Subcutaneous adipose tissue (tissue), 4 donors: ENCODE measurements around the gene ARSB. TPM values are rescaled to one million over a fixed set of nuclear protein-coding genes. Genes with fewer than 3 reads are reported as not detected.

Source experiments
- CTCF ChIP-seq: fragments of 450-650 bp; IDR thresholded peaks from one replicate; pipeline ENCODE4 v1.5.1; 2016; ENCODE audit warnings: low read depth, mild to moderate bottlenecking, control low read depth, antibody characterized with exemption, moderate library complexity
- total RNA-seq, 4 donors: library from RNA; depleted of rRNA; stranded (reverse); fragments of >200 nt; gene quantifications; one replicate each; pipeline ENCODE4 v1.1.0, GENCODE V29; 2016

The ARSB gene
- total RNA-seq, 4 donors from 2014 or later: 10.9 to 24.8 (median 17.0) TPM

DNA sequence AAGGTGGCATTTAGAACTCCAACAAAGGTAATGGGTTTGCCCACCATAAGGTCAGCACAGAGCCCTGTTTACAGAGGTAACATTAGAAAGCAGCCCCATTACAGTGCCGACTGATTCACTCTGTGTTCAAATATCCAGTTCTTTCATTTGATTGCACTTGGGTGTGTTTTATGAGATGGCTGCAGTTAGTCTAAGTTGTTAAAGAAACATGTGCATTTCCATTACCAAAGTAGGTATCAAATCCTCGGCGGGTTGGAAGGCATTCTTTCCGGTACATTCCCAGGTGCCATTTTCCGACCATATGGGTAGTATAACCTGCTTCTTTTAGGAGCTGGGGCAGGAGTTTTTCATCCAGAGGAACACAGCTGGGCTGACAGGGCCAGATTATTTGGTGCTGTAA is 16.3 kb downstream of the ARSB start:
- TF ChIP-seq CTCF: no peak

DNA sequence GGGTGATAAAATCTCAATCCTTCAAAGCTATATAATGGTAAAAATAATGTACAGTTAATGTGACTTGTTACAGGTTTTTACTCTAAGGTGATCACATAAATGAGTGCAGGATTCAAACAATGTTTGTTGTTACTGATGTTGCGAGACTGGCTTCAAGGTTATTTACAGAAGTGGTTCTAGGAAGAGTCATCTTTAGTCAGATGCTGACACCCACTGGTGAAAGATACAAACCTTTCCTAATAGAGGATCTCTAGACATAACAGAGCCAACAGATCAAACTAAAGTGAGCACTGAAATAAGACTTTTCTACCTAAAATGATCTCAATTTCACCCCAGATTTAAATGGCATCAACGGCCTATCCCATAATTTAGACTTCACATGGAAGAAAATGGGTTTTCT is 20.2 kb downstream of the ARSB start:
- no peak for TF ChIP-seq CTCF

GRCh38 chr5:78961743-78962142 is 23.4 kb downstream of the ARSB start:
- TF ChIP-seq CTCF: no peak

GRCh38 chr5:78959767-78960166 is 25.3 kb downstream of the ARSB start:
- no peak for TF ChIP-seq CTCF

DNA sequence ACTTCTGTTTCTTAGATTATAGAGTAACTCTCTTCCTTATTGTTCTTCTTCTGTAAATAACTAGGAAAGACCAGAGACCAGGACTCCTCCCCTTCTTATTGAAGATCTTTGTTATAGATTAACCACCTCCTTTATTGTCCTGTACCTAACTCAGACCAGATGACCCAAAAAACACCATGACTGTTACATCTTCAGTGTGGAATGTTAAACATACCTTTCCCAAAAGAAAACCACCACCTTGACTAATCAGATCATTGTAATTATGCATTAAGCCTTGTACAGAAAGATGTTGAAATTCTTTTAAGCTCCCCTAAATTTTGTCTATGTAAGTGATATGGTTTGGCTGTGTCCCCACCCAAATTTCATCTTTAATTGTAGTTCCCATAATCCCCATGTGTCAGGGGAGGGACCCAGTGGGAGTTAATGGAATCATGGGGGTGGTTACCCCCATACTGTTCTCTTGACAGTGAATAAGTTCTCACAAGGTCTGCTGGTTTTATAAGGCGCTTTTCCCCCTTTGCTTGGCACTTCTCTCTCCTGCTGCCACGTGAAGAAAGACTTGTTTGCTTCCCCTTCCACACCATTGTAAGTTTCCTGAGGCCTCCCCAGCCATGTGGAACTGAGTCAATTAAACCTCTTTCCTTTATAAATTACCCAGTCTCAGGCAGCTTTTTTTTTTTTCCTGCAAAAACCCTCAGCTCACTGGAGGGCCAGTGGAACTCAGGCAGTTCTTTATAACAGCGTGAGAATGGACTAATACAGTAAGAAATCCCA is 26.3 kb downstream of the ARSB start:
- no peak for TF ChIP-seq CTCF

DNA sequence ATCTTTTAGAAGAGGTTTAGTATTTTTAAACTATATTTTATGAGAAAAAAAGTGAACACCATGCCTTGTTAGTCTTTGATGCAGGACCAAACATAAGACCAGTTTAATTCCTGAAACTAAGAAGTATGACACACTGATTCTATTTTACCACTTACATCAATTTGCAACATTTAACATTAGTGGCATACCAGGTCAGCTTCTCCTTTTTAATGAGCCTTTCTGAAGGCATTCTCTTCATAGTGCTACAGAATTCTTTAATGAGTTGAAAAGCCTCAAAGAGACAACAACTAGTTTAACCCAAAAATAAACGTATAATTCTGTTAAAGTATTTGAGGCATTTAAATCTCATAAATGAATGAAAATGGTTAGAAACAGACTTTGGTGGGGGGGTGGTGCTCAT is 28.2 kb downstream of the ARSB start:
- TF ChIP-seq CTCF: no peak

DNA sequence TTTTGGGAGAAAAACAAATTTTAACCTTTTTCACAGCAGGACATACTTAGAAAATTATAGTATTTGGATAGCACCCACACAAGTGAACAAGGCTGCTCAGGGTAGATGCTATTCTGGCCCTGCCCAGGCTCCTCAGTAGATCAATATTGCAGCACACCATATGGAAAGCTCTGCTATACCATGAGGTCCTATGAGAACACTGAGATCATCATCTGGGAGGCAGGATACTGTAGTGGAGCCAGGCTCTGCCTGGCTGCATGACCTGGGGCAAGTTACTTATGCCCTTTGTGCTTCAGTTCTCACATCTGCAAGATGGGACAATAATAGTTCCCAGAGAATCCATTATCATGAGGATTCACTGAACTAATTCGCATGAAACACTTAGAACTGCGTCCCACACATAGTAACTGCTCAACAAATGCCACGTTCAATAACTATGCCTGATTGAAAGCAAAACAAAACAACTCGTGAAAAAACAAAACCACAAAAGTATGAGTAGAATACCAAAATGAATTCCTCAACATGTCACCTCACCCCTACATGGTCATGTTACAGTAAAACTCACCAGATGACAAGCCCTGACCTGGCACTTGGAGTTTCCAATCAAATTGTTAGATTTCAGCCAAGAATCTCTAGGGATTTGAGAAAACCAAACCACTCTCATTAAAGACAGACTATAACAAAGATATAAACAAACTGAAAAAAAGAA is 31.9 kb downstream of the ARSB start:
- TF ChIP-seq CTCF: no peak
